Adrenal gland (tissue), 12 donors: ENCODE data around the gene ANKRD40CL. TPM values are rescaled to one million over a fixed set of nuclear protein-coding genes. Genes with fewer than 3 reads are reported as not detected.

Experiments
- DNase-seq, 7 donors: peaks; one replicate each; pipeline ENCODE4 v3.0.0-alpha.2; 2019 to 2020
- H3K27ac ChIP-seq, 5 donors: fragments of 200-600 bp; sonication (generic) in 4 of 5; 1 replicate in 3 of 5; 2 replicates in 2 of 5; pipeline versions ENCODE4 v1.5.1 to v1.8.0; 2016 to 2020; ENCODE audit warnings: mild to moderate bottlenecking in 1 of 5
- H3K27me3 ChIP-seq: fragments of 200-600 bp; 2 replicates; pipeline ENCODE4 v1.8.0; 2021
- H3K36me3 ChIP-seq, 2 donors: fragments of 200-600 bp; replicated peaks in 1 of 2; 1 replicate in 1 of 2; 2 replicates in 1 of 2; pipeline versions ENCODE4 v1.5.1 to v1.8.0; 2018 to 2022
- H3K4me1 ChIP-seq, 2 donors: fragments of 200-600 bp; replicated peaks in 1 of 2; 1 replicate in 1 of 2; 2 replicates in 1 of 2; pipeline versions ENCODE4 v1.5.1 to v1.8.0; 2018 to 2021
- H3K4me3 ChIP-seq, 4 donors: fragments of 200-600 bp; sonication (generic) in 3 of 4; one replicate each; pipeline ENCODE4 v1.5.1; 2016 to 2018
- H3K9me3 ChIP-seq, 3 donors: fragments of 200-600 bp; sonication (generic) in 1 of 3; replicated peaks in 1 of 3; 1 replicate in 2 of 3; 2 replicates in 1 of 3; pipeline versions ENCODE4 v1.5.1 to v1.8.0; 2016 to 2021
- CTCF ChIP-seq, 6 experiments: fragments of 450-650 bp in 4 of 6; fragments of 200-600 bp in 2 of 6; sonication (generic) in 1 of 6; IDR thresholded peaks; 1 replicate in 5 of 6; 2 replicates in 1 of 6; pipeline versions ENCODE4 v1.5.1 to v1.8.0; 2016 to 2021; ENCODE audit warnings: antibody characterized with exemption in 6 of 6, mild to moderate bottlenecking in 2 of 6, moderate library complexity in 1 of 6
- POLR2A ChIP-seq, 2 donors: fragments of 450-650 bp; IDR thresholded peaks; one replicate each; pipeline ENCODE4 v1.6.1; 2017; ENCODE audit warnings: antibody characterized with exemption in 2 of 2, mild to moderate bottlenecking in 2 of 2, moderate library complexity in 1 of 2
- WGBS, 4 donors: extraction: QIAGEN DNeasy Blood & Tissue Kit in 2 of 4; methylation state at CpG; one replicate each; pipeline versions ENCODE4 v1.1.5 to v1.1.7; 2013 to 2017; 5-methylcytosine and 5-hydroxymethylcytosine counted together
- intact Hi-C, 2 donors: fragments of 100-400 bp; cut with DNase I; formaldehyde crosslinking; loops; one replicate each; pipeline versions ENCODE4 v1.14.1 to v1.15.0; 2022 to 2023
- polyA plus RNA-seq, 3 donors: library from polyadenylated mRNA; stranded (reverse); fragments of 200-250 nt in 2 of 3; fragments of 350-450 nt in 1 of 3; fragmentation: Illumina TruSeq in 1 of 3; extraction: RNeasy Lipid Tissue Mini Kit (QIAGEN cat#74804) in 1 of 3; gene quantifications; one replicate each; pipeline ENCODE4 v1.2.3, GENCODE V29; 2013 to 2014
- total RNA-seq, 9 donors: library from RNA; depleted of rRNA in 4 of 9; stranded (reverse); fragments of >200 nt in 4 of 9; fragments of 120-200 nt in 1 of 9; fragmentation: NEBNext Ultra II Directional in 1 of 9; extraction: Animal tissue kit (Norgen Biotek cat#: 25700) in 1 of 9; gene quantifications; one replicate each; pipeline versions ENCODE4 v1.1.0 to v1.2.4, GENCODE V29; 2013 to 2023
- donor health status: healthy with polysubstance abuse.
- donor health status: Bipolar disorder and iron deficiency.
- donor health status: DM: yes; HTN: yes; CAD: no.
- donor health status: DM: no; HTN: no; CAD: no.
- donor health status: DM: no; HTN: no; CAD: no.
- donor health status: DM: yes; HTN: yes; CAD: no.

The ANKRD40CL gene
- total and polyA plus RNA-seq, 12 donors, result not detected

GRCh38 chr17:50775926-50776325, 8.6 kb upstream of the ANKRD40CL start:
- WGBS, 4 donors, result 86 to 97% (median 92%) methylated on average over 3 of the region's 3 CpGs
- H3K9me3 ChIP-seq, result no peaks in the 10 kb centered on the region
- TF ChIP-seq CTCF (IDR thresholded peaks at IDR 0.05) (no peak), POLR2A (IDR thresholded peaks at IDR 0.05) (no peak)
- no peaks in the 10 kb centered on the region for H3K4me1 ChIP-seq
- H3K4me3 ChIP-seq, result no peak overlapping the region
- intact Hi-C loops, result no loop called here
- H3K36me3 ChIP-seq, result no peaks in the 10 kb centered on the region
- H3K27me3 ChIP-seq, result no peaks in the 10 kb centered on the region
- no peak overlapping the region for H3K27ac ChIP-seq
- no peak for DNase-seq

- H3K4me1 ChIP-seq, result no peaks in the 10 kb centered on the region
- intact Hi-C loops, result no loop called here
- H3K9me3 ChIP-seq, result no peaks in the 10 kb centered on the region
- DNase-seq, result no peak
- H3K4me3 ChIP-seq, result no peak overlapping the region
- 82 to 84% (median 83%) methylated on average over 7 of the region's 7 CpGs for WGBS, 4 donors
- H3K27me3 ChIP-seq, result no peaks in the 10 kb centered on the region
- TF ChIP-seq POLR2A (IDR thresholded peaks at IDR 0.05) (no peak), CTCF (IDR thresholded peaks at IDR 0.05) (no peak)
- no peaks in the 10 kb centered on the region for H3K36me3 ChIP-seq
- H3K27ac ChIP-seq, result no peak overlapping the region
These were observed 7.0 kb upstream of the ANKRD40CL start for GRCh38 chr17:50774225-50774803.

GRCh38 chr17:50771991-50772785, 4.9 kb upstream of the ANKRD40CL start:
- Histone ChIP-seq H3K4me1 (no peaks in the 10 kb centered on the region), H3K27me3 (no peaks in the 10 kb centered on the region), H3K36me3 (no peaks in the 10 kb centered on the region), H3K27ac (no peak overlapping the region), H3K4me3 (no peak overlapping the region), H3K9me3 (no peaks in the 10 kb centered on the region)
- intact Hi-C loops, result no loop called here
- WGBS, 4 donors, result 76 to 88% (median 81%) methylated on average over 13 to 15 of the region's 15 CpGs
- no peak for DNase-seq
- TF ChIP-seq POLR2A (IDR thresholded peaks at IDR 0.05) (no peak), CTCF (IDR thresholded peaks at IDR 0.05) (no peak)

GRCh38 chr17:50770346-50770745, 3.0 kb upstream of the ANKRD40CL start:
- TF ChIP-seq CTCF (IDR thresholded peaks at IDR 0.05), result no peak
- TF ChIP-seq POLR2A (IDR thresholded peaks at IDR 0.05), result no peak
- Histone ChIP-seq H3K4me3 (no peak overlapping the region), H3K9me3 (no peaks in the 10 kb centered on the region), H3K4me1 (peaks cover 0 to 3% of the 10 kb centered on the region in 2 donors), H3K36me3 (no peaks in the 10 kb centered on the region), H3K27me3 (no peaks in the 10 kb centered on the region), H3K27ac (no peak overlapping the region)
- no peak for DNase-seq
- intact Hi-C loops, result no loop called here
- 94 to 100% (median 96%) methylated on average over 2 of the region's 2 CpGs for WGBS, 4 donors
